NCI-H748 (cell line): ENCODE measurements around the gene HAGH.
"Not testable (repeated sequence)": the region's sequence is repeated elsewhere in the genome, so short reads cannot be mapped to it uniquely, and the experiment has no call there.

Experiments used
- DNase-seq: peaks from one replicate; lab custom pipeline; 2025; ENCODE audit not compliant: unreplicated experiment; lab: John Stamatoyannopoulos, UW

Gene HAGH

GRCh38 chr16:1826691-1827573 lies at the start of gene HAGH, which contains the start of gene FAHD1:
Gene HAGH, minus strand, starts transcription at chr16:1826825. Its CDS starts 38 bp downstream, at chr16:1826787.
Gene FAHD1, plus strand, starts transcription at chr16:1827206. Its CDS starts 33 bp downstream, at chr16:1827239.
- peak; percentile 90 for DNase-seq

DNA sequence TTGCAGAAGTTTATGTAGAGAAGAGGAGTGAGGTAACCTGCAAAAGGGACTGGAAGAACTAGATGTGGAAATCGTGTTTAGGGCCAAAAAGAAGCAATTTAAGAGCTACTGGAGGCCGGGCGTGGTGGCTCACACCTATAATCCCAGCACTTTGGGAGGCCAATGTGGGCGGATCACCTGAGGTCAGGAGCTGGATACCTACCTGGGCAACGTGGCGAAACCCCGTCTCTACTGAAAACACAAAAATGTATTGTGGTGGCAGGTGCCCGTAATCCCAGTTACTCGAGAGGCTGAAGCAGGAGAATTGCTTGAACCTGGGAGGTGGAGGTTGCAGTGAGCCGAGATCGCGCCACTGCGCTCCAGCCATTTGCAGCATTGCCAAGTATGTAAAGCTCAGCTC lies 49.4 kb upstream of the HAGH start:
- not testable (repeated sequence) for DNase-seq

DNA sequence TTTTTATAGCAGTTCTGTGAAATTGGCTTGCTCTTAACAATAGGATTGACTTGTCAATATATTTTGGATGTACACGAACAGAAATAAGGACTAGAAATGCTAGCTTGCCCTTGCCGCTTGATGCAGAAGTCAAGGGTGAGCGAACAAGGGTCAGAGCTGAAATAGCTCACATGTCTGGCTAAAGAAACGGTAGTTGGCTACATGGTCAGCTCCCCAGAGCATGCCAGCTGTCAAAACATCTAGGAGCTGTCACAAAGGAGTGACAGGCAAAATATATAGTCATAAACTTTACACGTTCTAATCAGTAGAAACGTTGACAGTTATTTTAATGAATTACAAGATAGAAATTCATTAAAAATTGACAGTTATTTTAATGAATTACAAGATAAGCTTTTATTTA lies 48.2 kb upstream of the HAGH start:
- no peak for DNase-seq

- no peak for DNase-seq
Observed at GRCh38 chr16:1871974-1872635, 45.5 kb upstream of the HAGH start, which contains the start of gene MEIOB. Gene MEIOB, minus strand, starts transcription at chr16:1872164. Its CDS starts 3,989 bp downstream, at chr16:1868175.

DNA sequence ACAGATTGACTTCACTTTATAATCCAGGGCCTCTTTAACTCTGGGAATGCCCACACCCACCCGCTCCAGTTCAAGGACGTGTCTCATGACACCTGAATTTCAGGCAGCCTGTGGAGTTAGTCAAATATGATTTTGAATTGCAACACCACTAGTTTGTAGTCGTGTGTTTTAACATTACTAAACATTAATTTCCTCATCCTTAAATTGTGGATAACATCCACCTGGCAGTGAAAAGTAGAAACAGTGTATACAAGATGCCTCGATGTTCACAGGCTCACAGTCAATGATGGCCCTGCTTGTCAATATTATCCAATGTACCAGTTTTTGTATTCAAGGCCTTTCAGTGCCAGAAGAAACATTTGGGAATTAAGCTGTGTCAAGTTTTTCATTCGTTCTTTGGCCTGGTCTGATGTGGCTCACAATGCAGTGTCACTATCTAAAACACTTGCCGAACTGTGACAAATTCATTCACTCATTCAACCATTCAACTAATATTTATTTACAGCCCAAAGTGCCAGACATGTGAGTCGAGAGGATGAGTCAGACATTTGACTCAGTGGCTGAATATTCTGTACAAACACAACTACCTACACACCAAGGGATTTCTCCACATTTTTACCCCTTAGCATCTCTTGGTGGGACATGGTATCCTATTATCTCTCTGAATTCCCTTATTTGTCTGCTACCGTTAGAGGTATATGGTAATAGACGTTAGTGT lies 43.9 kb upstream of the HAGH start:
- DNase-seq, result no peak

- no peak for DNase-seq
Observed at GRCh38 chr16:1865902-1866690, 39.5 kb upstream of the HAGH start.

DNA sequence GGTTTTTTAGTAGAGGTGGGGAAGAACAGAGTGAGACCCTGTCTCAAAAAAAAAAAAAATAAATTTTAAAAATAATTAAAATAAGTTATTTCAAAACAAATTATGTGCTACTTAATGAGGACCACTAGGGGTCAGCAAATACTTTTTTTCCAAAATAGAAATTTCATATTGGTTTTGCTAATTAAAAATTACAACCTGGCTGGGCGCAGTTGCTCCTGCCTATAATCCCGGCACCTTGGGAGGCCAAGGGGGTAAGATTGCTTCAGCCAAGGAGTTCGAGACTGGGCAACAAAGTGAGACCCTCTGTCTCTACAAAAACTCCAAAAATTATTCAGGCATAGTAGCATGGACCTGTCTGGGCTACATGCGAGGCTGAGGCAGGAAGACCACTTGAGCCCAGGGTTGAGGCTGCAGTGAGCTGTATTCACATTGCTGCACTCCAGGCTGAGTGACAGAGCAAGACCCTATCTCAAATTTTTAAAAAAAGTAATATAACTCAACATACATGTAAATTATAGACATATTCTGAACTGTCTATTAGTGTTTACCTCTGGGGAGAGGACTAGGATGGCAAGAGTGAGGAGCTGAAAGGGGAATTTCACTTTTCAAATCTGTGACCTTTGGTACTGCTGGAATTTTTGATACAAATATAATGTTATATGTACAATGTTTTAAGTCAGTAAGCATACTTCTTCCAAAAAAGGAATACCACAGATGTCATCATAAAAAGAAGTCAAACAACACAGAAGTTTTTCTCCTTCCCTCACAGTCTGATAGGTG lies 37.2 kb upstream of the HAGH start:
- DNase-seq, result peak; percentile 33

GRCh38 chr16:1862394-1862793 lies 35.8 kb upstream of the HAGH start:
- DNase-seq, result no peak

DNA sequence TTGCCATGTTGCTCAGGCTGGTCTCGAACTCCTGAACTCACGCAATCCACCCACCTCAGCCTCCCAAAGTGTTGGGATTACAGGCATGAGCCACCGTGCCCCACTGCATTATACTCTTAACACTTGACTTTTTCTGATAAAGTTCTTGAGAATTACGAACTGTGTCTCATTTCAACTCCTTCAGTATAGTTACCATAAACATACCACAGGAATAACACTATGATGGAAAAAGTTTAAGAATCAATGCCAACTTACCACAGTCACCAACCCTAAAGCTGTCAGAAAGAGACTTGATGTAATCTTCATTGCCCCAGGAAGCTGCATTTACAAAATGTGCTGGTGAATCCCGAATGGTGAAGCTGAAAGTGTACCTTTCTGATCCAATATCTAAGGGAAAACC lies 35.1 kb upstream of the HAGH start:
- no peak for DNase-seq

GRCh38 chr16:1859650-1860049 lies 33.0 kb upstream of the HAGH start:
- peak; percentile 15 for DNase-seq

DNA sequence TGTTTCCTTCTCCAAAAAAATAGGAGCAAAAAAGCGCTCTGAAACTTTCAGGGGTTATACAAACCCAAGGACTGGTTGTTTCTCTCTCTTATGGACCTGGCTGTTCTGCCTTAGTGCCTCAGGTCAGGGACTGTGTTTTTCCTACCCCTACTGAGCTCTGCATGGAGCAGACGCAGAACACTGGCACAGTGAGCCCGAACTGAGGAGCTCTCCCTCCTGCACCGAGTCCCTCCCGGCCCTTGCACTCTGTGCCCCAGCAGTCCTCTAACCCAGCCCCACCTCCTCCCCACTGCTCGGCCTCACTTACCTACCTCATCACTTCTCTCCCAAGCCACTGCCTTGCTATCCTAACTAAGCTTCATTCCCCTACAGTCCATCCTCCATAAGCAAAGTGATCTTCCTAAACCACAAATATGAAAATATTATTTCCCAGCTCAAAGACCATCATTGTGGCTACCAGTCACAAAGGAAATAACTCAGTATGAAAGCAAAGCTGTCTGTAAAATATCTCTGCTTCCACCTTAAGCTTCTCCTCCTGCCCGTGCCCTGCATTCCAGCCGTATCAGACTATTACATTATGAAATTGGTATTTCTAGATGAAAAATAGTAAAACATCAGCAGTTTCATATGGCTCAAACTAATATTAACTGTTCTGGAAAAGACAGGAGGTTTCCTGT lies 31.7 kb upstream of the HAGH start:
- DNase-seq, result no peak

DNA sequence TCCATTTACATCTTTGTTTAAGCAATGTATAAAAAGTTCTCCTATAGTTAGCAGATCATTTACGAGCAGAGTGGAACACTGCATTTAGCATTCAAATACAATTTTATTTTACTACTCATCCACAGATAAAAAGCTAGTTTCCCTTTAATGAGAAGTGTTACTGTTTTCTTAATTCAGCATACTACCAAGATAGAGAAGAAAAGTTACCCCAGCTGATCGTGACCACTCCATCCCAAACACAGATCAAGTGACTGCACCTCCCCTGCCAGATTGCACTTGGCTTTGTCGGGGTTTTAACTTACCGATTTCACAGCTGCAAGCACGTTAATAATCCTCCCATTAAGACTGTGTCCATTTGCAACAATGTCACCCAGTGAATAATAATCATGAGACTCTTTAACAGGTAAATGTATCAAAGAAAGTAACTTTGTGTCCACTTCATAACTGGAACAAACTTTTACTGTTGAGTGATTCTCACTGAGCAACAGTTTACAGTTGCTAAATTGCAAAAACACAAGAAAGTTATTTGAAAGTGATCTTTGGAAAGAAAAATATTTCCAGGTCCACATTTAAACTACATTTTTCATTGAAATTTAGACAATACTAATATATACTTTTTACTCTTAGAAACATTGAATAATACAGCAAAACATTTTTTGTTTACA lies 30.9 kb upstream of the HAGH start:
- DNase-seq, result no peak

DNA sequence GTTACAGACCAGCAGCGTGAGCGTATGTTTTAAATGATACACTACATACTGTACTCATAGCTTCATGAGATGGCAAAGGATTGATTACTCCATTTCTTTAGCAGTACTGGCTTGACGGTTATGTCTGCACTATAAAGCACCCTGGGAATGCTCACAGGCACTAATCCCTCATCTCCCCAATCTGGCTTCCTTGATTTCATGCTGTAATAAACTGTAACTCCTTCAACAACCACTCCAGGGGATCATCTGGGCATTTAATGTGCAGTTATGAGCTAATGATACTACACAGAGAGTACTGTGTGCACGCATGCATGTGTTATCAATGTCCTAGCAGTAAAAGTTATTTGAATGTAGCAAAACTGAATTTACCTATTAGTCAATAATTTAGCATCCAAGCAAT lies 25.2 kb upstream of the HAGH start:
- DNase-seq, result no peak

- DNase-seq, result no peak
Observed at GRCh38 chr16:1850981-1851380, 24.4 kb upstream of the HAGH start.

GRCh38 chr16:1846416-1846815 lies 19.8 kb upstream of the HAGH start:
- no peak for DNase-seq

DNA sequence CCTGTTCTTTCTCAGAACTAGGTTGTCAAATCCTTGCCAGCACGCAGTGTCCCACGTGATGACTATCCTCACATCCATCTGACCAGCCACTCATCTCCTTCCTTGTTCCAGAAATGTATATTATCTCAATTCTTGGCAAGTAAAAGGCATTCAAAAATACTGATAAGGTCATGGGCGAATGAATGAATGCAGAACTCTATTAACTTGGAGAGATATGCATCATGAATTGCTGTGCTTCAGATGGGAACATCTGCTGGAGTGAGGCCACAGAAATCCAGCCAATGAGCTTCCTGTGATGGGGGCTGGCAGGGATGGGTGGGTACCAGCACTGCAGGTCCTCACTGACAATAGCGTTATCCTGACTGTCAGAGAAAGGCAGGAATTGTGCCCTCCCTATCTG lies 19.4 kb upstream of the HAGH start:
- no peak for DNase-seq

GRCh38 chr16:1839554-1839953 lies 12.9 kb upstream of the HAGH start:
- DNase-seq, result no peak

- DNase-seq, result no peak
Observed at GRCh38 chr16:1834096-1834495, 7.5 kb upstream of the HAGH start.
